WTC11 (cell line): ENCODE data around the gene OR5AC2. TPM values are rescaled to one million over a fixed set of nuclear protein-coding genes. Genes with fewer than 3 reads are reported as not detected.

Source experiments
- ATAC-seq: fragments of 200-7000 bp; cut with Tn5 transposase; 2 replicates; pipeline ENCODE4 v1.10.0; 2021; ENCODE audit warnings: mild to moderate bottlenecking, moderate library complexity
- CTCF ChIA-PET: fragments of 300-600 bp; sonication (Branson Sonifier 250); formaldehyde crosslinking; loops from one replicate; lab custom pipeline; 2021; ENCODE audit warnings: antibody characterized with exemption; lab: Charles Lee
- POLR2A ChIA-PET: fragments of 350-600 bp; sonication (Branson Sonifier 250); formaldehyde crosslinking; loops from one replicate; lab custom pipeline; 2021; ENCODE audit warnings: antibody characterized with exemption; lab: Charles Lee
- DNase-seq: peaks from one replicate; pipeline ENCODE4 v3.0.0; 2021; ENCODE audit warnings: low spot score
- H3K27ac Mint-ChIP-seq: 2 replicates; pipeline ENCODE4 v1.8.0; 2021; ENCODE audit warnings: mixed read lengths
- H3K27me3 Mint-ChIP-seq: 2 replicates; pipeline ENCODE4 v1.8.0; 2021; ENCODE audit warnings: low read depth, mild to moderate bottlenecking, moderate library complexity, mixed read lengths
- H3K36me3 Mint-ChIP-seq: 2 replicates; pipeline ENCODE4 v1.8.0; 2021; ENCODE audit warnings: mixed read lengths
- H3K4me1 Mint-ChIP-seq: 2 replicates; pipeline ENCODE4 v1.8.0; 2022; ENCODE audit warnings: mixed read lengths
- H3K4me3 Mint-ChIP-seq: 2 replicates; pipeline ENCODE4 v1.8.0; 2021; ENCODE audit warnings: mild to moderate bottlenecking, moderate library complexity, mixed read lengths
- H3K9me3 Mint-ChIP-seq: 2 replicates; pipeline ENCODE4 v1.8.0; 2021; ENCODE audit warnings: mixed read lengths
- EMX1 ChIP-seq: fragments of 250-450 bp; sonication (Bioruptor Pico); IDR thresholded peaks from 2 replicates; pipeline ENCODE4 v1.8.0; 2021; ENCODE audit warnings: mild to moderate bottlenecking
- ESRRA ChIP-seq: sonication (generic); formaldehyde crosslinking; IDR thresholded peaks from 2 replicates; pipeline ENCODE4 v1.8.1; 2022; ENCODE audit warnings: mild to moderate bottlenecking, missing genetic modification reagents, borderline replicate concordance
- ETV6 ChIP-seq: sonication (generic); formaldehyde crosslinking; IDR thresholded peaks from 2 replicates; pipeline ENCODE4 v1.8.1; 2022; ENCODE audit warnings: mild to moderate bottlenecking, missing genetic modification reagents
- FOXP1 ChIP-seq: sonication (generic); formaldehyde crosslinking; IDR thresholded peaks from 2 replicates; pipeline ENCODE4 v1.8.0; 2022; ENCODE audit warnings: missing genetic modification reagents, mild to moderate bottlenecking, moderate library complexity, borderline replicate concordance
- GRHL2 ChIP-seq: fragments of 250-450 bp; sonication (Bioruptor Pico); IDR thresholded peaks from 2 replicates; pipeline ENCODE4 v1.8.0; 2022; ENCODE audit warnings: mild to moderate bottlenecking, moderate library complexity; ENCODE audit not compliant: insufficient replicate concordance, severe bottlenecking
- GTF2I ChIP-seq: fragments of 250-450 bp; sonication (Bioruptor Pico); conservative IDR thresholded peaks from 2 replicates; pipeline ENCODE4 v1.4.0; 2021; ENCODE audit warnings: mild to moderate bottlenecking
- JUN ChIP-seq: sonication (generic); formaldehyde crosslinking; IDR thresholded peaks from 2 replicates; pipeline ENCODE4 v1.8.0; 2023; ENCODE audit warnings: mild to moderate bottlenecking, missing genetic modification reagents
- NFE2L1 ChIP-seq: sonication (generic); formaldehyde crosslinking; IDR thresholded peaks from 2 replicates; pipeline ENCODE4 v1.8.1; 2023; ENCODE audit warnings: missing genetic modification reagents
- NR3C1 ChIP-seq: sonication (generic); formaldehyde crosslinking; conservative IDR thresholded peaks from 2 replicates; pipeline ENCODE4 v1.8.1; 2023; ENCODE audit warnings: low read depth, mild to moderate bottlenecking, missing genetic modification reagents
- PRRX2 ChIP-seq: fragments of 250-450 bp; sonication (Bioruptor Pico); IDR thresholded peaks from 2 replicates; pipeline ENCODE4 v1.8.0; 2021; ENCODE audit warnings: mild to moderate bottlenecking
- SMAD3 ChIP-seq: sonication (generic); formaldehyde crosslinking; IDR thresholded peaks from 2 replicates; pipeline ENCODE4 v1.8.0; 2022; ENCODE audit warnings: missing genetic modification reagents, mild to moderate bottlenecking, borderline replicate concordance
- ZBTB21 ChIP-seq: sonication (generic); formaldehyde crosslinking; IDR thresholded peaks from 2 replicates; pipeline ENCODE4 v1.8.1; 2023; ENCODE audit warnings: mild to moderate bottlenecking, missing genetic modification reagents, borderline replicate concordance
- ZNF121 ChIP-seq: sonication (generic); formaldehyde crosslinking; IDR thresholded peaks from 2 replicates; pipeline ENCODE4 v1.8.0; 2023; ENCODE audit warnings: missing genetic modification reagents
- ZNF219 ChIP-seq: sonication (generic); formaldehyde crosslinking; IDR thresholded peaks from 2 replicates; pipeline ENCODE4 v1.8.0; 2023; ENCODE audit warnings: missing genetic modification reagents, mild to moderate bottlenecking, borderline replicate concordance
- ZNF416 ChIP-seq: fragments of 250-450 bp; sonication (Bioruptor Pico); IDR thresholded peaks from 2 replicates; pipeline ENCODE4 v1.9.0; 2021; ENCODE audit warnings: mild to moderate bottlenecking, inconsistent platforms
- ZNF671 ChIP-seq: fragments of 250-450 bp; sonication (Bioruptor Pico); IDR thresholded peaks from 2 replicates; pipeline ENCODE4 v1.8.0; 2021; ENCODE audit warnings: mild to moderate bottlenecking
- total RNA-seq: library from RNA; stranded (reverse); gene quantifications from 3 replicates; pipeline ENCODE4 v1.2.3, GENCODE V29; 2021
- TF ChIP-seq, protein P1 (sequence below): sonication (generic); formaldehyde crosslinking; IDR thresholded peaks from 2 replicates; pipeline ENCODE4 v1.8.0; 2022; ENCODE audit warnings: mild to moderate bottlenecking, missing genetic modification reagents
- TF ChIP-seq, protein P2 (sequence below): sonication (generic); formaldehyde crosslinking; IDR thresholded peaks from 2 replicates; pipeline ENCODE4 v1.8.1; 2023; ENCODE audit warnings: mild to moderate bottlenecking, missing genetic modification reagents, moderate library complexity
- TF ChIP-seq, protein P3 (sequence below): fragments of 200-600 bp; IDR thresholded peaks from 2 replicates; pipeline ENCODE4 v1.8.0; 2022; ENCODE audit warnings: antibody characterized with exemption
- TF ChIP-seq, protein P4 (sequence below): fragments of 250-450 bp; sonication (Bioruptor Pico); conservative IDR thresholded peaks from 2 replicates; pipeline ENCODE4 v1.9.0; 2021; ENCODE audit warnings: mild to moderate bottlenecking
- TF ChIP-seq, protein P5 (sequence below): fragments of 250-450 bp; sonication (Bioruptor Pico); IDR thresholded peaks from 2 replicates; pipeline ENCODE4 v1.9.0; 2021; ENCODE audit warnings: mild to moderate bottlenecking, borderline replicate concordance

Gene OR5AC2
- total RNA-seq, 1 experiment from 2014 or later, result not detected

DNA sequence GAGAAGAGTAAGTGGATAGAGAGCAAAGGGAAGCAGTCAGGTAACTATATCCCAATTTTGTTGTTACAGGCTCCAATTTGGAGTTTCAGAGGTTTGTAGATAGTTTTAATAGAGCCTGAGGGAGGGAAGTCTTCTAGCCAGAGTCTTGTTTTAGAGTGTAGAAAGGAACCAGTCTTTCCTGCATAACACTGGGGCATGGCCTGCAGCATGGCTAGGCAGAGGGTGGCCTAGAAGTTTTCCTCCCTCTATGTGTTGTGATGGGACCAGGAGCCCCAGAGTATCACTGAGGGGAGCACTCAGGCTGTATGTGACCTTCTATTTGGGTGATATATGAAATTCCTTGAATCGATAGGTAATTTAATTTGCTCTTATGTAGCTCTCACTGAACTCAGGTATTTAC, 29.3 kb upstream of the OR5AC2 start (continued):
- no peak for TF ChIP-seq NR3C1 (CRISPR knock-in tag)
- TF ChIP-seq, protein P1, sequence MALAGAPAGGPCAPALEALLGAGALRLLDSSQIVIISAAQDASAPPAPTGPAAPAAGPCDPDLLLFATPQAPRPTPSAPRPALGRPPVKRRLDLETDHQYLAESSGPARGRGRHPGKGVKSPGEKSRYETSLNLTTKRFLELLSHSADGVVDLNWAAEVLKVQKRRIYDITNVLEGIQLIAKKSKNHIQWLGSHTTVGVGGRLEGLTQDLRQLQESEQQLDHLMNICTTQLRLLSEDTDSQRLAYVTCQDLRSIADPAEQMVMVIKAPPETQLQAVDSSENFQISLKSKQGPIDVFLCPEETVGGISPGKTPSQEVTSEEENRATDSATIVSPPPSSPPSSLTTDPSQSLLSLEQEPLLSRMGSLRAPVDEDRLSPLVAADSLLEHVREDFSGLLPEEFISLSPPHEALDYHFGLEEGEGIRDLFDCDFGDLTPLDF (CRISPR knock-in tag), result no peak

DNA sequence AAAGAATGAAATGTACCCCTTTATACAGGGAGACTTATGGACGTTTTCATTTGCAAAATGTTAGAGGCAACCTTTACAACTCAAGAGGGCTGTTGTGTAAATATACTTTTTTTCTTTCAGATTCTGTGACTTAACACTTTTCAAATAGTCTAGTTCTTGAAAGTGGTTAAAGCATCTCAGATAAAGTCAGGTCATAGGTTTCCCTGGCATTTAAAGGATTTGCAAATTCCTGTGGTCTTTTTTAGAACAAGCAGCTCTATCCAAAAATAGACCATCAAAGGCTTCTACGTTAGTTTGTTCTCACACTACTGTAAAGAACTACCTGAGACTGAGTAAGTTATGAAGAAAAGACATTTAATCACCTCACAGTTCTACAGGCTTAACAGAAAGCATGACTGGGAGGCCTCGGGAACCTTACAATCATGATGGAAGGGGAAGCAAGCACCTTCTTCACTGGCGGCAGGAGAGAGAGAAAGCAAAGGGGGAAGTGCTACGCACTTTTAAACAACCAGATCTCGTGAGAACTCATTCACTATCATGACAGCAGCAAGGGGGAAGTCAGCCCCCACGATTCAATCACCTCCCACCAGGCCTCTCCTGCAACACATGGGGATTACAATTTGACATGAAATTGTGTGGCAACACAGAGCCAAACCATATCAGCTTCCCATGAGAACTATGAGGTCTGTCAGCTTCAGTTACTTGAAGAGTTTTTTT, 28.6 kb upstream of the OR5AC2 start:
- POLR2A ChIA-PET, result no interaction called here
- Mint-ChIP-seq H3K27ac (no peak overlapping the region), H3K4me3 (no peak overlapping the region), H3K27me3 (no peaks in the 10 kb centered on the region), H3K36me3 (no peaks in the 10 kb centered on the region), H3K9me3 (peaks cover 4% of the 10 kb centered on the region; the same call in 1 of the 2 replicates), H3K4me1 (peaks cover 11% of the 10 kb centered on the region)
- ATAC-seq (no peak; the same call in 1 of the 2 replicates), DNase-seq (no peak)
- TF ChIP-seq, protein P2, sequence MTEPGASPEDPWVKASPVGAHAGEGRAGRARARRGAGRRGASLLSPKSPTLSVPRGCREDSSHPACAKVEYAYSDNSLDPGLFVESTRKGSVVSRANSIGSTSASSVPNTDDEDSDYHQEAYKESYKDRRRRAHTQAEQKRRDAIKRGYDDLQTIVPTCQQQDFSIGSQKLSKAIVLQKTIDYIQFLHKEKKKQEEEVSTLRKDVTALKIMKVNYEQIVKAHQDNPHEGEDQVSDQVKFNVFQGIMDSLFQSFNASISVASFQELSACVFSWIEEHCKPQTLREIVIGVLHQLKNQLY (CRISPR knock-in tag), result no peak
- TF ChIP-seq ZNF219 (no peak), EMX1 (CRISPR knock-in tag) (no peak), ETV6 (CRISPR knock-in tag) (no peak), ZNF416 (no peak), SMAD3 (CRISPR knock-in tag) (no peak), PRRX2 (CRISPR knock-in tag) (no peak), ESRRA (CRISPR knock-in tag) (no peak)
- CTCF ChIA-PET, result interaction anchor here (0.5 kb wide), 1 partner anchor 923 kb away, joined by 3 read pairs; no protein-coding TSS in a partner anchor

DNA sequence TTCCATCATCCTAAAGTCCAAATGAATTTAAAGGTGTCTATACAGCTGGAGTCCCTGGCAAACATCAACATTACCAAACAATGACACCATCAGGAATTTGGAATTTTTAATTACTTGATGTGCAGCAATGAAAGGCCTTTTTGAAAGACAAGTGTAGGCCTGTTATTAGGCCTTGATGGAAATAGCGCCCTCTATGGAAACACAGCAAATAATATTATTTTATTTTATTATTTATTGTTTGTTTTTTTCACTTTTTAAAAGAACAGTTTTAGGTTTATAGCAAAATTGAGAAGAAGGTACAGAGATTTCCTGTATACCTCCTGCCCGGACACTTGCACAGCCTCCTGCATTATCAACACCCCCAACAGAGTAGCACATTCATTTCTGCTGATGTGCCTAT, 18.1 kb upstream of the OR5AC2 start:
- H3K4me3 Mint-ChIP-seq, result no peak overlapping the region
- TF ChIP-seq NFE2L1 (CRISPR knock-in tag), result no peak
- TF ChIP-seq, protein P3, sequence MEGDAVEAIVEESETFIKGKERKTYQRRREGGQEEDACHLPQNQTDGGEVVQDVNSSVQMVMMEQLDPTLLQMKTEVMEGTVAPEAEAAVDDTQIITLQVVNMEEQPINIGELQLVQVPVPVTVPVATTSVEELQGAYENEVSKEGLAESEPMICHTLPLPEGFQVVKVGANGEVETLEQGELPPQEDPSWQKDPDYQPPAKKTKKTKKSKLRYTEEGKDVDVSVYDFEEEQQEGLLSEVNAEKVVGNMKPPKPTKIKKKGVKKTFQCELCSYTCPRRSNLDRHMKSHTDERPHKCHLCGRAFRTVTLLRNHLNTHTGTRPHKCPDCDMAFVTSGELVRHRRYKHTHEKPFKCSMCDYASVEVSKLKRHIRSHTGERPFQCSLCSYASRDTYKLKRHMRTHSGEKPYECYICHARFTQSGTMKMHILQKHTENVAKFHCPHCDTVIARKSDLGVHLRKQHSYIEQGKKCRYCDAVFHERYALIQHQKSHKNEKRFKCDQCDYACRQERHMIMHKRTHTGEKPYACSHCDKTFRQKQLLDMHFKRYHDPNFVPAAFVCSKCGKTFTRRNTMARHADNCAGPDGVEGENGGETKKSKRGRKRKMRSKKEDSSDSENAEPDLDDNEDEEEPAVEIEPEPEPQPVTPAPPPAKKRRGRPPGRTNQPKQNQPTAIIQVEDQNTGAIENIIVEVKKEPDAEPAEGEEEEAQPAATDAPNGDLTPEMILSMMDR, result peak; percentile 44; the same call in 1 of the 2 replicates
- TF ChIP-seq, all 79 proteins: peak for 1
- no peak for ATAC-seq
- ChIA-PET CTCF (no interaction called here), POLR2A (no interaction called here)
- Mint-ChIP-seq H3K27ac (no peak overlapping the region), H3K4me1 (no peaks in the 10 kb centered on the region), H3K36me3 (no peaks in the 10 kb centered on the region), H3K9me3 (no peaks in the 10 kb centered on the region), H3K27me3 (no peaks in the 10 kb centered on the region)
- no peak for DNase-seq

DNA sequence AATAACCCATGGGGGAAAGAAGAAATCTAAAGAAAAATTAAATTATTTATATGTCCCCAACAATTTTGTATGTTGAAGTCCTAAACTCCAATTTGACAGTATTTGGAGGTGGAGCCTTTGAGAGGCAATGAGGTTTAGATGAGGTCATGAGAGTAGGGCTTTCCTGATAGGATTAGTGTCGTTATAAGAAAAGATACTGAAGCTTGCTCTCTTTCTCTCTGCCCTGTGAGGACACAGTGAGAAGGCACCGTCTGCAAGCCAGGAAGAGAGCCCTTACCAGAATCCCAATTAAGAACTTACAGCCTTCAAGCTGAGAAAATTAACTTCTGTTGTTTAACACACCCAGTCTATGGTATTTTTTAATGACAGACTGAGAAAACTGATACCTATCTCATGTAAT, 16.1 kb upstream of the OR5AC2 start:
- H3K4me3 Mint-ChIP-seq, result no peak overlapping the region
- no peaks in the 10 kb centered on the region for H3K4me1 Mint-ChIP-seq
- H3K9me3 Mint-ChIP-seq, result no peaks in the 10 kb centered on the region
- no peaks in the 10 kb centered on the region for H3K36me3 Mint-ChIP-seq
- ChIA-PET POLR2A (no interaction called here), CTCF (no interaction called here)
- peak; percentile 73 for ATAC-seq
- H3K27me3 Mint-ChIP-seq, result no peaks in the 10 kb centered on the region
- H3K27ac Mint-ChIP-seq, result no peak overlapping the region
- DNase-seq, result no peak
- TF ChIP-seq PRRX2 (CRISPR knock-in tag), result no peak
- TF ChIP-seq, protein P4, sequence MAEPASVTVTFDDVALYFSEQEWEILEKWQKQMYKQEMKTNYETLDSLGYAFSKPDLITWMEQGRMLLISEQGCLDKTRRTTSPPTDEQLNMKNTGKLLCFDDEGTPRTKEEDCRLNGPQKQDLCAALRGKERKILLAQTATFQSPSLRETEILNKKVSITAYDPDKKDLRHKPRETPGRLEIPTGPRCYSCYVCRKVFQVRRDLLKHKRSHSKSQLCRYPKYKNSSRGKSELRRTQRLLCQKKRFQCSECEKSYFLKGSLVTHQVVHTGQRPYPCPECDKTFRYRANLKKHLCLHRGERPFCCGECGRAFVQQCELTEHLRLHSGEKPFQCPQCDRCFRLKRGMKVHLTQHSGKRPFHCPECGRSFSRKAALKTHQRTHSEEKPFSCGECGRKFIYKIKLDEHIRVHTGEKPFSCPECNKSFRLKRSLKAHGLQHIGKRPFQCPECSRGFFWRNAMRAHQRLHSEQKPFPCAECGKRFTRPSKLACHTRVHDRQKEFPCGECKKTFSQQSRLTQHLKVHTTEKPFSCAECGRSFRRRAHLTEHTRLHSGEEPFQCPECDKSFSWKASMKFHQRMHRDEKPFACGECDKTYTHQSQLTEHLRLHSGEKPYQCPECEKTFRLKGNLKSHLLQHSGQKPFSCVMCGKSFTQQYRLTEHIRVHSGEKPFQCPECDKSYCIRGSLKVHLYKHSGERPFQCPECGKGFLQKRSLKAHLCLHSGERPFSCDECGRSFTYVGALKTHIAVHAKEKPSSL (CRISPR knock-in tag), result no peak
- no peak for TF ChIP-seq ZNF416
- no peak for TF ChIP-seq ZBTB21 (CRISPR knock-in tag)
- no peak for TF ChIP-seq NFE2L1 (CRISPR knock-in tag)
- TF ChIP-seq JUN (CRISPR knock-in tag), result no peak
- TF ChIP-seq, protein P5, sequence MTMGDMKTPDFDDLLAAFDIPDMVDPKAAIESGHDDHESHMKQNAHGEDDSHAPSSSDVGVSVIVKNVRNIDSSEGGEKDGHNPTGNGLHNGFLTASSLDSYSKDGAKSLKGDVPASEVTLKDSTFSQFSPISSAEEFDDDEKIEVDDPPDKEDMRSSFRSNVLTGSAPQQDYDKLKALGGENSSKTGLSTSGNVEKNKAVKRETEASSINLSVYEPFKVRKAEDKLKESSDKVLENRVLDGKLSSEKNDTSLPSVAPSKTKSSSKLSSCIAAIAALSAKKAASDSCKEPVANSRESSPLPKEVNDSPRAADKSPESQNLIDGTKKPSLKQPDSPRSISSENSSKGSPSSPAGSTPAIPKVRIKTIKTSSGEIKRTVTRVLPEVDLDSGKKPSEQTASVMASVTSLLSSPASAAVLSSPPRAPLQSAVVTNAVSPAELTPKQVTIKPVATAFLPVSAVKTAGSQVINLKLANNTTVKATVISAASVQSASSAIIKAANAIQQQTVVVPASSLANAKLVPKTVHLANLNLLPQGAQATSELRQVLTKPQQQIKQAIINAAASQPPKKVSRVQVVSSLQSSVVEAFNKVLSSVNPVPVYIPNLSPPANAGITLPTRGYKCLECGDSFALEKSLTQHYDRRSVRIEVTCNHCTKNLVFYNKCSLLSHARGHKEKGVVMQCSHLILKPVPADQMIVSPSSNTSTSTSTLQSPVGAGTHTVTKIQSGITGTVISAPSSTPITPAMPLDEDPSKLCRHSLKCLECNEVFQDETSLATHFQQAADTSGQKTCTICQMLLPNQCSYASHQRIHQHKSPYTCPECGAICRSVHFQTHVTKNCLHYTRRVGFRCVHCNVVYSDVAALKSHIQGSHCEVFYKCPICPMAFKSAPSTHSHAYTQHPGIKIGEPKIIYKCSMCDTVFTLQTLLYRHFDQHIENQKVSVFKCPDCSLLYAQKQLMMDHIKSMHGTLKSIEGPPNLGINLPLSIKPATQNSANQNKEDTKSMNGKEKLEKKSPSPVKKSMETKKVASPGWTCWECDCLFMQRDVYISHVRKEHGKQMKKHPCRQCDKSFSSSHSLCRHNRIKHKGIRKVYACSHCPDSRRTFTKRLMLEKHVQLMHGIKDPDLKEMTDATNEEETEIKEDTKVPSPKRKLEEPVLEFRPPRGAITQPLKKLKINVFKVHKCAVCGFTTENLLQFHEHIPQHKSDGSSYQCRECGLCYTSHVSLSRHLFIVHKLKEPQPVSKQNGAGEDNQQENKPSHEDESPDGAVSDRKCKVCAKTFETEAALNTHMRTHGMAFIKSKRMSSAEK, result no peak
- TF ChIP-seq ZNF671 (CRISPR knock-in tag), result no peak
- TF ChIP-seq ZNF121 (CRISPR knock-in tag), result no peak
- TF ChIP-seq FOXP1 (CRISPR knock-in tag), result no peak
- no peak for TF ChIP-seq GTF2I (CRISPR knock-in tag)
- TF ChIP-seq GRHL2 (CRISPR knock-in tag), result no peak
